ENCODE results near the gene C2orf49.

DNA sequence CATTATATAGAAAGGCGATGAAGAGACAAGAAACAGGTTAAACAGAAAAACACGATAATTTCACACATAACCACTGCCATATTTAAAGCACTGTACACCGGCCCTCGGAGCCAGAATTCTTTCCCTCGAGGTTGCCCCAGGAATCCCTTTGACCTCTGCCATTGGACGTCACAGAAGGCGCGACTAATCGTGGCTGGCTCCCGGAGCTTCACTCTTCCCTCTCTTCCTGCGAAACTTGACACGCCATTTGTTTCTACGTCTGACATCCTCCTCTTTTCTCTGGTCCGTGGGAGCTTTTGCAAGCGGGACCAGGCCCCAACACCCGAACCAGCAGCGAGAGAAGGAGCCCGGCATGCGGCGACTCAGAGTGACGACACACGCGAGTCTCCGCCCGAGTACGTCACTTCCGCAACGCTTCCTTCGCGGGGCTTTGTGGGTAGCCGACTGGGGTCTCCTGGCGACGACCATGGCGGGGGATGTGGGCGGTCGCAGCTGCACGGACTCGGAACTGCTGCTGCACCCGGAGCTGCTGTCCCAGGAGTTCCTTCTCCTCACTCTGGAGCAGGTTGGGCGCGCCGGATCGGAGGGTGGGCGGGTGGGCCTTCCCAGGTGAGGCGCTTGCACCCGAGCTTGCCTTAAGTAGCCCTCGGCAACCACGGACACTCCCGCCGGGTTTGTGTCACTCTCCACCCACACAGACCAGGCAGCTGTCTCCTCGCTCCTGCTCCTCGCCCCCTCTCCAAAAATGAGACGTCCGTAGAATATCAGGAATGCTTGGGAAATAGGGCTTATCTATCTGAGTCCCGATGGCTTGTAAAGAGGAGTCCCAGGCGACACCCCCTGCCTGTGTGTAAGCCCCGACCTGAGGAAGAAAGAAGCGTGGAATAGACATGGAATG lies at the start of gene C2orf49:
- peak; percentile 46 for TF ChIP-seq POLR2A (IDR thresholded peaks at IDR 0.05; ENCODE audit: low read length)
- TF ChIP-seq GATA1 (IDR thresholded peaks at IDR 0.05; ENCODE audit: low read depth, low read length) = no peak

Measured in erythroblast (primary cell).